MCF 10A (cell line): ENCODE data around the gene RGPD3. TPM values are rescaled to one million over a fixed set of nuclear protein-coding genes. Genes with fewer than 3 reads are reported as not detected.

Experiments used
- BruUV-seq: library from RNA; stranded (reverse); fragments of 400-500 nt; replicated peaks from 2 replicates; lab custom pipeline; 2021; lab: Mats Ljungman, UMichigan
- CTCF ChIA-PET: fragments of 300-600 bp; sonication (Branson Sonifier 250); formaldehyde crosslinking; extraction: SDS; loops from one replicate; lab custom pipeline; 2021; ENCODE audit warnings: antibody characterized with exemption, inconsistent platforms; lab: Yijun Ruan, JAX
- POLR2A ChIA-PET: fragments of 300-600, 350-650 bp; sonication (Branson Sonifier 250); formaldehyde crosslinking; extraction: SDS; loops from one replicate; lab custom pipeline; 2020; ENCODE audit warnings: antibody characterized with exemption, inconsistent platforms; lab: Yijun Ruan, JAX
- DNase-seq: peaks from one replicate; pipeline ENCODE4 v3.0.0-alpha.2; 2018; ENCODE audit not compliant: unreplicated experiment
- H3K27ac Mint-ChIP-seq: one replicate; pipeline ENCODE4 v1.8.0; 2022; ENCODE audit warnings: mild to moderate bottlenecking, low read depth, mixed read lengths; ENCODE audit not compliant: unreplicated experiment
- H3K27me3 Mint-ChIP-seq: one replicate; pipeline ENCODE4 v1.8.0; 2022; ENCODE audit warnings: mixed read lengths; ENCODE audit not compliant: insufficient read depth, unreplicated experiment
- H3K36me3 Mint-ChIP-seq: one replicate; pipeline ENCODE4 v1.8.0; 2022; ENCODE audit warnings: mild to moderate bottlenecking, moderate library complexity, mixed read lengths; ENCODE audit not compliant: insufficient read depth, unreplicated experiment
- H3K4me1 Mint-ChIP-seq: one replicate; pipeline ENCODE4 v1.8.0; 2022; ENCODE audit warnings: mixed read lengths; ENCODE audit not compliant: insufficient read depth, unreplicated experiment
- H3K4me3 Mint-ChIP-seq: one replicate; pipeline ENCODE4 v1.8.0; 2022; ENCODE audit warnings: mild to moderate bottlenecking, moderate library complexity, mixed read lengths; ENCODE audit not compliant: unreplicated experiment
- H3K9me3 Mint-ChIP-seq: one replicate; pipeline ENCODE4 v1.8.0; 2022; ENCODE audit warnings: mixed read lengths; ENCODE audit not compliant: unreplicated experiment
- intact Hi-C: fragments of 100-400 bp; cut with micrococcal nuclease; formaldehyde crosslinking; loops from 2 replicates; pipeline ENCODE4 v1.14.1; 2022
- total RNA-seq: library from RNA; stranded (reverse); gene quantifications from 2 replicates; pipeline ENCODE4 v1.2.3, GENCODE V29; 2022
- TF ChIP-seq, protein P1 (sequence below): fragments of 200-600 bp; IDR thresholded peaks from one replicate; pipeline ENCODE4 v1.8.0; 2022; ENCODE audit warnings: antibody characterized with exemption, mild to moderate bottlenecking; ENCODE audit not compliant: unreplicated experiment

Gene RGPD3
- total RNA-seq, 1 experiment from 2014 or later = not detected

DNA sequence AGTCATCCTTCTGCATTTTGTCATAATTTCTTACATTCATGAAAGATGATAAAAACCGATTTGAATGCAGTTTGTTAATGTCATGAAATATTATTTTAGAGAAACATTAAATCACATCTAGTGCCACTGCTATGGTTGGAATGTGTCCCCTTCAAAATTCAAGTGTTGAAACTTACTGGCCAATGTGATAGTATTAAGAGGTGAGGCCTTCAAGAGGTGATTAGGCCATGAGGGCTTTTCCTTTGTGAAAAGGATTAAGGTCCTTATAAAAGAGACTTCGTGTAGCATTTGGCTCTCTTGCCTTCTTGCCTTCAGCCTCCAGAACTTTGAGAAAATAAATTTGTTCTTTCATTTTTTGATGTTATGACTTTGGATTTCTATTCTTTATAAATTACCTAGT is 117.2 kb downstream of the RGPD3 start:
- Mint-ChIP-seq H3K27me3 (no peaks in the 10 kb centered on the region), H3K36me3 (no peaks in the 10 kb centered on the region), H3K4me3 (no peak overlapping the region), H3K4me1 (no peaks in the 10 kb centered on the region), H3K27ac (no peak overlapping the region), H3K9me3 (no peaks in the 10 kb centered on the region)
- POLR2A ChIA-PET = no interaction called here
- intact Hi-C loops = no loop called here
- CTCF ChIA-PET = no interaction called here
- no TSS peak for BruUV-seq
- no peak for DNase-seq
- TF ChIP-seq, protein P1, sequence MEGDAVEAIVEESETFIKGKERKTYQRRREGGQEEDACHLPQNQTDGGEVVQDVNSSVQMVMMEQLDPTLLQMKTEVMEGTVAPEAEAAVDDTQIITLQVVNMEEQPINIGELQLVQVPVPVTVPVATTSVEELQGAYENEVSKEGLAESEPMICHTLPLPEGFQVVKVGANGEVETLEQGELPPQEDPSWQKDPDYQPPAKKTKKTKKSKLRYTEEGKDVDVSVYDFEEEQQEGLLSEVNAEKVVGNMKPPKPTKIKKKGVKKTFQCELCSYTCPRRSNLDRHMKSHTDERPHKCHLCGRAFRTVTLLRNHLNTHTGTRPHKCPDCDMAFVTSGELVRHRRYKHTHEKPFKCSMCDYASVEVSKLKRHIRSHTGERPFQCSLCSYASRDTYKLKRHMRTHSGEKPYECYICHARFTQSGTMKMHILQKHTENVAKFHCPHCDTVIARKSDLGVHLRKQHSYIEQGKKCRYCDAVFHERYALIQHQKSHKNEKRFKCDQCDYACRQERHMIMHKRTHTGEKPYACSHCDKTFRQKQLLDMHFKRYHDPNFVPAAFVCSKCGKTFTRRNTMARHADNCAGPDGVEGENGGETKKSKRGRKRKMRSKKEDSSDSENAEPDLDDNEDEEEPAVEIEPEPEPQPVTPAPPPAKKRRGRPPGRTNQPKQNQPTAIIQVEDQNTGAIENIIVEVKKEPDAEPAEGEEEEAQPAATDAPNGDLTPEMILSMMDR = no peak

DNA sequence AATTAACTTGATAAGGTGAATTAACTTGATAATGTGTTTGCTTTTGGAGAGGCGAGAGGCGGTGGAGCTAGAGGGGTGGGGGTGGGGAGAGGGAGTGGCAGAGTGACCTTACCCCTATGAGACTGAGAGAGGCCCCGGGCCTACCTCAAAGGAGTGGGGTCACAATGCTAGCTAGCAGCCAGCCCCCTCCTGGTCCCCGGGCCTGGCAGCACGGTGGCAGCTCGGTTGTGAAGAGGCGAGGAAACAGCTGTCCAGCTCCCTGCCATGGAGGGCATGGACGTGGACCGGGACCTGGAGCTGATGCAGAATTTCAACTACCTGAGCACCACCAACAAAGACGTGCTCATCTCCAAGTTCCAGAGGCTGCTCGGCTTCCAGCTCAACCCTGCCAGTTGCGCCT is 123.9 kb downstream of the RGPD3 start:
- Mint-ChIP-seq H3K27ac (no peak overlapping the region), H3K4me3 (no peak overlapping the region), H3K4me1 (no peaks in the 10 kb centered on the region), H3K9me3 (peaks cover 7% of the 10 kb centered on the region), H3K27me3 (no peaks in the 10 kb centered on the region), H3K36me3 (no peaks in the 10 kb centered on the region)
- TF ChIP-seq, protein P1 = no peak
- ChIA-PET POLR2A (no interaction called here), CTCF (no interaction called here)
- DNase-seq = no peak
- no TSS peak for BruUV-seq
- intact Hi-C loops = no loop called here

DNA sequence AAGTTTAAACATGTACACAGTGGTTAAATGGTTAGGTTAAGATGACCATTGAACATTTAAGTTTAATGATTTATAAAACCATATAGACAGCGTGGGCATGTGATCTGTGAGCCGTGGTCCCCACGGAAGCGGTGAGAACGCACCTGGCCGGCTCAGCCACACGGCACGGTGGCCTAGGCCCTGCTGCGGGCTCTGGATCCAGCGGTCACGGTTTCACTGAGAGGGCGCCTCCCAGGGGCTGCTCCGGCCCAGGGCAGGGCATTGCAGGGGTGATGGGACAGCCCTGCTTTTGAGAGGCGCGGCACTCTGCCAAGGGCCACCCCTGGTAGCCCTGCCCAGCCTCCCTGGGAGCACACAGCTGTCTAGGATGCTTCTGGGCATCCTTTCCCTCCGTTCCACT is 124.9 kb downstream of the RGPD3 start:
- intact Hi-C loops = no loop called here
- Mint-ChIP-seq H3K36me3 (no peaks in the 10 kb centered on the region), H3K4me1 (no peaks in the 10 kb centered on the region), H3K27ac (no peak overlapping the region), H3K4me3 (no peak overlapping the region), H3K27me3 (no peaks in the 10 kb centered on the region), H3K9me3 (peaks cover 7% of the 10 kb centered on the region)
- CTCF ChIA-PET = no interaction called here
- POLR2A ChIA-PET = no interaction called here
- BruUV-seq = no TSS peak
- TF ChIP-seq, protein P1 = no peak
- DNase-seq = no peak

DNA sequence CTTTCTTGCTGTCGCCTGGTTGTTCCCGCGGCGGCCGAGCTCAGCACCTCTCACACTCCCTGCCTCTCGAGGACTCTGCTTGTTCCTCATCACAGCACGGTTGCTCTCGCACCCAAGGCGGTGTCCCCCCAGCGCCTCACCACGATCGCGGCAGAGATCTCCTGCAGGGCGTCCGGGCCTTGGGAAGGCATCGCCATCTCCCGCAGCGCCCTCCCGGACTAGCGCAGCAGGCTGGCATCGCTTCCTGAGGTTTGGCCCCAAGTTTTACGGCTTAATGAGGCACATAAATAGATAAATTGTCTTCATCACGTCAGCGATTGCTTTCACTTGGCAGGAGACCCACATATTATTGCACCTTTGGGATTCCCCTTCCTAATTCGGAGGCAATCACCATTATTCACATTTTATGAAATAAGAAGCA is 125.4 kb downstream of the RGPD3 start:
- H3K4me3 Mint-ChIP-seq = no peak overlapping the region
- H3K9me3 Mint-ChIP-seq = peaks cover 7% of the 10 kb centered on the region
- no peaks in the 10 kb centered on the region for H3K4me1 Mint-ChIP-seq
- no peak overlapping the region for H3K27ac Mint-ChIP-seq
- TF ChIP-seq, protein P1 = no peak
- no peaks in the 10 kb centered on the region for H3K27me3 Mint-ChIP-seq
- POLR2A ChIA-PET = no interaction called here
- CTCF ChIA-PET = no interaction called here
- no TSS peak for BruUV-seq
- no peak for DNase-seq
- intact Hi-C loops = no loop called here
- H3K36me3 Mint-ChIP-seq = no peaks in the 10 kb centered on the region
